ENCODE measurements around the gene HEYL. TPM values are rescaled to one million over a fixed set of nuclear protein-coding genes. Genes with fewer than 3 reads are reported as not detected.

The HEYL gene
- total and polyA plus RNA-seq, 2 of the 8 experiments (the other 6 are each of a cell fraction or from before 2014, with no cell fraction given): 1.8 to 3.1 TPM

DNA sequence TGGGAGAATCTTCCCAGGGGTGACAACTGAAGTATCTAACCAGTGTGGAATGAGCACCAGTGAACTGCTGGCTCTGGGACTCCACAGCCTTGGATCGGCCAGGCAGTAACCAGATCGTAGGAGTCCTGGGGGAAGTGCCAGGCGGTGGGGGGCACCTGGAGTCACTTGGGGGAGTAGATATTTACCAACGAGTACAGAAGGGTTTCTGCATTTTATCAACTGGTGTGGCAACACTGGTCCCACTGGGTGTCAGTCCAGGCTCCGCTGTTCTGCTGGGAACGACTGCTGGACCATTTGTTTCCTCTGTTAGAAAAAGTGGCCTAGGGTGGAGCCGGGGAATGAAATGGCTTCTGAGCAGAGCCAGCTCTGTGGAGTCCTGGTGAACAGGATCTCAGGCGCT lies 14.4 kb downstream of the HEYL start:
- Histone ChIP-seq H3K36me3 (ENCODE audit: control insufficient read depth in 2 of 4, insufficient read depth in 4 of 4, low read length in 3 of 4) (no peaks in the 10 kb centered on the region), H3K56ac (replicated peaks; ENCODE audit: insufficient read length, low read depth, low read length) (no peak overlapping the region), H2BK5ac (ENCODE audit: low read depth, low read length) (no peak overlapping the region), H2BK12ac (ENCODE audit: low read depth, low read length) (no peak overlapping the region), H2BK15ac (ENCODE audit: low read length) (no peak overlapping the region), H4K91ac (replicated peaks; ENCODE audit: insufficient read length, low read length) (no peak overlapping the region), H2AK5ac (ENCODE audit: low read depth, low read length) (no peak overlapping the region), H3K79me2 (ENCODE audit: control insufficient read depth in 1 of 2, insufficient read depth in 2 of 2, low read length in 2 of 2) (no peaks in the 10 kb centered on the region), H4K5ac (ENCODE audit: insufficient read length, low read depth, low read length) (no peak overlapping the region), H4K8ac (ENCODE audit: extremely low read depth, insufficient read depth, low read length) (no peak overlapping the region), H3K14ac (ENCODE audit: insufficient read length) (no peak overlapping the region), H2BK120ac (replicated peaks; ENCODE audit: low read depth, low read length) (no peak overlapping the region), H3K4me3 (ENCODE audit: extremely low read depth in 1 of 4, insufficient read depth in 2 of 4, low read depth in 3 of 4, low read length in 4 of 4) (no peak overlapping the region), H3K79me1 (ENCODE audit: low read depth, low read length) (no peaks in the 10 kb centered on the region), H4K20me1 (replicated peaks in 1 of 2; ENCODE audit: control insufficient read depth in 1 of 2, insufficient read depth in 2 of 2, low read length in 2 of 2) (no peaks in the 10 kb centered on the region), H3K27ac (ENCODE audit: low read depth, low read length) (no peak overlapping the region), H2AFZ (ENCODE audit: low read length) (no peak overlapping the region), H3K9me3 (ENCODE audit: insufficient read depth in 2 of 2, low read depth in 1 of 2, low read length in 1 of 2) (0 out of 4 replicates have a peak, but pooled peaks cover 0 to 4% of the 10 kb centered on the region in 2 experiments), H3K18ac (ENCODE audit: extremely low read depth, low read length) (no peak overlapping the region), H3K9ac (replicated peaks in 1 of 4; ENCODE audit: extremely low read depth in 1 of 4, low read depth in 3 of 4, low read length in 3 of 4) (no peak overlapping the region), H3K4me1 (replicated peaks in 1 of 4; ENCODE audit: control insufficient read depth in 3 of 4, insufficient read depth in 4 of 4, low read length in 3 of 4) (no peaks in the 10 kb centered on the region), H2BK20ac (ENCODE audit: low read length) (no peak overlapping the region), H3K4ac (replicated peaks; ENCODE audit: insufficient read length, low read depth, low read length) (no peak overlapping the region), H3K23ac (ENCODE audit: insufficient read length) (no peak overlapping the region), H3K4me2 (ENCODE audit: insufficient read depth in 1 of 2, low read depth in 2 of 2, low read length in 2 of 2) (no peak overlapping the region), H3K27me3 (replicated peaks in 1 of 4; ENCODE audit: control insufficient read depth in 3 of 4, extremely low read depth in 1 of 4, insufficient read depth in 3 of 4, low read length in 3 of 4) (peaks cover 0 to 3% (median 1%) of the 10 kb centered on the region in 4 experiments; a peak in 3 of 7 replicates), H3K23me2 (ENCODE audit: low read depth, low read length) (no peaks in the 10 kb centered on the region)
- ChIA-PET CTCF (ENCODE audit: partially characterized antibody) (interaction anchor here (0.9 to 25.8 kb wide), 4 partner anchors 12 to 339 kb away, joined by 3 to 337 read pairs (median 21); partner anchors contain the start of gene HEYL), POLR2A (ENCODE audit: partially characterized antibody) (interaction anchor here (1.5 kb wide), 1 partner anchor 66 kb away, joined by 3 read pairs; the partner anchor contains the start of gene HPCAL4)
- 85% methylated on average over 8 of the region's 8 CpGs; no CpG with 5 or more reads in 1 of the 2 experiments for whole genome bisulfite sequencing, 2 experiments (ENCODE audit: extremely low coverage in 1 of 2, insufficient coverage in 1 of 2, insufficient read length in 1 of 2, insufficient replicate concordance in 2 of 2, low coverage in 1 of 2, low lambda C conversion rate in 2 of 2, missing lambda C conversion rate in 1 of 2)
- TF ChIP-seq HDAC2 (IDR thresholded peaks at IDR 0.05; ENCODE audit: borderline replicate concordance in 1 of 2, low read depth in 2 of 2, low read length in 2 of 2): no peak
- TF ChIP-seq CTBP2 (IDR thresholded peaks at IDR 0.05; ENCODE audit: borderline replicate concordance, insufficient read depth, insufficient read length, low read length): no peak
- TF ChIP-seq JUN (IDR thresholded peaks at IDR 0.05; ENCODE audit: low read depth, low read length): no peak
- no peak for TF ChIP-seq POLR2AphosphoS5 (IDR thresholded peaks at IDR 0.05; ENCODE audit: low read depth, low read length)
- TF ChIP-seq ZNF274 (IDR thresholded peaks at IDR 0.05; ENCODE audit: borderline replicate concordance, extremely low read depth, low read length): no peak
- no peak for TF ChIP-seq GTF2F1 (IDR thresholded peaks at IDR 0.05; ENCODE audit: borderline replicate concordance, low read depth, low read length)
- no peak for TF ChIP-seq SIN3A (conservative IDR thresholded peaks at IDR 0.05 in 1 of 2, IDR thresholded peaks at IDR 0.05 in 1 of 2; ENCODE audit: low read depth in 1 of 2, low read length in 2 of 2)
- TF ChIP-seq, protein P1, sequence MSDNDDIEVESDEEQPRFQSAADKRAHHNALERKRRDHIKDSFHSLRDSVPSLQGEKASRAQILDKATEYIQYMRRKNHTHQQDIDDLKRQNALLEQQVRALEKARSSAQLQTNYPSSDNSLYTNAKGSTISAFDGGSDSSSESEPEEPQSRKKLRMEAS (IDR thresholded peaks at IDR 0.05): no peak
- TF ChIP-seq KDM5A (IDR thresholded peaks at IDR 0.05; ENCODE audit: low read length): no peak
- TF ChIP-seq MAFK (IDR thresholded peaks at IDR 0.05; ENCODE audit: low read depth, low read length): no peak
- no peak for TF ChIP-seq SIX5 (IDR thresholded peaks at IDR 0.05; ENCODE audit: low read depth, low read length)
- TF ChIP-seq KDM4A (IDR thresholded peaks at IDR 0.05; ENCODE audit: low read depth, low read length, severe bottlenecking): no peak
- no peak for FAIRE-seq
- DNase-seq (ENCODE audit: low read depth in 1 of 2, low spot score in 2 of 2): no peak
